ENCODE measurements around the gene OBP2B.
A peak's percentile ranks its signal among the peaks of the same experiment; 100 is the strongest.

The OBP2B gene

GRCh38 chr9:133165452-133165730 is 43.7 kb downstream of the OBP2B start:
- DNase-seq: no peak

GRCh38 chr9:133164191-133164590 is 44.9 kb downstream of the OBP2B start:
- DNase-seq: no peak

DNA sequence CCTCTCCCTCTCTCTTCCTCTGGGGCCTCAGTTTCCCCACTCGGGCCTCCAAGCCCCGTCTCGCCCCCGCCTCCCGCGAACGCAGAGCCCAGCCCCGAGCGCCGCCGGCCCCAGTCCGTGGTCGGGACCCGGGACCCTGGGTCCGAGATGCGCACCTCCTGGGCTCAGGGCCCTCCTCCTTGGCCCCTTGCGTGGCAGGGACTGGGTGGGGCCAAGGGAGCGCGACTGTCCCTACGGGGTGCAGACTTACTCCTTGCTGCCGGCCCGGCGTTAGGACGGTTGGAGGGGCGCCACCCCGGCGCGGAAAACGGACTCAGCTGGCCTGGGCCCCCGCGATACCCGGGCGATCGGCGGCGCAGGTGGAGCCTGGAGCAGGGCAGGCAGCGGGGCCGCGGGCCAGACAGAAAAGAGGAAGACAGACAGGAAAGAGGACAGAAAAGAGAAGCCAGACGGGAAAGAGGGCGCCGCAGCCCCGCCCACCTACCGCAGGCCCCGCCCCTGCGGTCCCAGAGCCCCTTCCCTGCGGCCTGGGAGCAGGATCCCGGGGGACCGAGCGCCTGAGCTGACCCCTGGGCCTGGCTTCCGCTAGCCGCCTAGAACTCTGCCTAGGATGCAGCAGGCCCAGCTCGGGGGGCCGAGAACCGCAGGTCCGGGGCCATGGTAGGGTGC is 45.4 kb downstream of the OBP2B start, which contains the start of gene GBGT1:
GBGT1 (minus strand) TSS at position 411 of the 669 bp plus-strand sequence. CDS start 1,502 bp downstream, outside the sequence.
- DNase-seq: peak in 1 of 2 experiments; percentile 17

- DNase-seq: no peak
Measured at GRCh38 chr9:133162861-133163503, 46.1 kb downstream of the OBP2B start.

DNA sequence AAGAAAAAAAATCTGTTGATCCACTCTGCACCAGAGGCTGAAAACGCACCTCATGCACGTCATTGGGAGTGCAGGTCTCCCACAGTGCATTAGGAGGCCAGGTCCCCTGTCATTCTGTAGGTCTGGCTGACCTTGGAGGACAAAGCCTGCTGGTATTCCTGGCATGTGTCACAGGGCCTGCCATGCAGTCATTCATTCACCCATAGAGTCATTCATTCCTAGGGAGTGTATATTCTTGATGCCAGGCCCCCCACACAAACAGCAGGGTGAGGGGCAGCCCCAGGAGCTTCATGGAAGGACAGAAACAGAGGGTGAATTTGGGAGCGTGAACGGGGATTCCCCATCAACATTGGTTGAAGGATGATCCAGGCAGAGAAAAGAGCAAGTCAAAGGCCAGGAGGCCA is 47.5 kb downstream of the OBP2B start:
- DNase-seq: no peak

DNA sequence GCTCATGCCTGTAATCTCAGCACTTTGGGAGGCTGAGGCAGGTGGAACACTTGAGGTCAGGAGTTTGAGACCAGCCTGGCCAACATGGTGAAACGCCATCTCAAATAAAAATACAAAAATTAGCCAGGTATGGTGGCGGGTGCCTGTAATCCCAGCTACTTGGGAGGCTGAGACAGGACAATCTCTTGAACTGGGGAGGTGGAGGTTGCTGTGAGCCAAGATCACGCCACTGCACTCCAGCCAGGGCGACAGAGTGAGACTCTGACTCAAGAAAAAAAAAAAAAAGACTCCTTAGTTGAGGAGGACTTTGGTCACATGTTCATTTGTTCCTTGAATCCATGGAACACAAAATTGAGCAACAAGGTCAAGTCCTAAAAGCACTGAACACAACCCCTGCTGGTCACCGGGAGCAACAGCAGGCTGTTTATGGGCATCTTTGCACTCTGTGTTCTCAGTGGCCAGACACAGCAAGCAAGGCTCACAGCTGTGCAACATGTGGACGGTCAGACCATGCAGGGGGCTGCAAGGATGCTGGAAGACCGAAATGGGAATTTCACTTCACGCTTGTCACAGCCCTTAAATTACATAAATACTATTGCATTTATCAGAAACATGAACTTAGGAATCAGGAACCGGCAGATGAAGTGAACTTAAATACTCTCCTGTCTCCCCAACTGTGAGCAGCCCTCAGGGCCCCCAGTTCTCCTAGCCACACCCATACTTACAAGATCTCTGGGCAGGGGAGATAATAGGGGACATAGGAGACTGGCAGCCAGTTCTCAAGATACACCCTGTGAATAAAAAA is 48.1 kb downstream of the OBP2B start:
- peak; percentile 27 to 37 for DNase-seq

GRCh38 chr9:133158695-133159094 is 50.4 kb downstream of the OBP2B start:
- DNase-seq: no peak

Measured in activated CD4-positive, alpha-beta T cell treated with anti-CD3 and anti-CD28 coated beads, Interleukin-2, amount 50 U/mL, for 4 hours (primary cell).